ENCODE measurements around the gene ABHD17B.
"Not testable (repeated sequence)": the region's sequence is repeated elsewhere in the genome, so short reads cannot be mapped to it uniquely, and the experiment has no call there.

The ABHD17B gene

DNA sequence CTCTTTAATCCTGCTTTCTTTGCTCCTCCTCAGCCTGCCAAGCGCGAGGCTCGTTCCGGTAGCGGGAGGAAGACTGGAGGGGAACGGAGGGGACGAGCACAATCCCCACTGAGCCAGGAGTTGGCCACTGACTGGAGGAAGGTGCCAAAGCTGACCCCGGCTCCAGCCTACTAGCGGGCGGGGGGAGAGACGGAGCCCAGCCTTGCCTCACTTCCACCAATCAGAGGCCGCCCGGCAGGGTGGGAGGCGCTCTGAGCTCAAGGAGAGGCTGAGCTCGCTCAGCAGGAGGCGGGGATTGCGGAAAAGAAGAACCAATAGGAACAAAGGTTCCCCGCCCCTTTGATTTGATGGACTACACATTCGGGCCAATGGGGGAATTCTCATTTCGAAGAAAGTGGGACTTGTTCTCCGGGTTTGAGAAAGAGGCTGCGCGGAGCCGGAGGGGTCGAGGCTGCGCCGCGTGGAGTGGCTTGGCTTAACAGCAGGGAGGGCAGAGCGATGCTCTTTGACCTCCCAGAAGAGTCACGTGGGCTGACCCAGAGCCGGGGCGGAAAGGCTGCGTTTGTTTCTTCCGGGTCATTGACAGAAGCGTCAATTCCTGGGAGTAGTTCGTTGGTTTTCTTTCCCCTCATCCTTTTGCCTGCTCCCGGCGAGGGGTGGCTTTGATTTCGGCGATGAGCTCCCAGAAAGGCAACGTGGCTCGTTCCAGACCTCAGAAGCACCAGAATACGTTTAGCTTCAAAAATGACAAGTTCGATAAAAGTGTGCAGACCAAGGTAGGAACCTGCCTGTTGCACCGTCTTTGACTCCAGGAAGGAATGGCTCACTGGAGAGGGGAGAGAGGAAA lies at the start of gene ABHD17B, which contains the start of gene C9orf85:
ABHD17B (minus strand) TSS at position 133 of the 847 bp plus-strand sequence. CDS start 36,113 bp downstream, outside the sequence.
C9orf85 (plus strand) TSS at position 579 of the 847 bp plus-strand sequence; CDS start at position 675, 96 bp downstream.
- peak; percentile 88 to 98 (median 93) for DNase-seq

DNA sequence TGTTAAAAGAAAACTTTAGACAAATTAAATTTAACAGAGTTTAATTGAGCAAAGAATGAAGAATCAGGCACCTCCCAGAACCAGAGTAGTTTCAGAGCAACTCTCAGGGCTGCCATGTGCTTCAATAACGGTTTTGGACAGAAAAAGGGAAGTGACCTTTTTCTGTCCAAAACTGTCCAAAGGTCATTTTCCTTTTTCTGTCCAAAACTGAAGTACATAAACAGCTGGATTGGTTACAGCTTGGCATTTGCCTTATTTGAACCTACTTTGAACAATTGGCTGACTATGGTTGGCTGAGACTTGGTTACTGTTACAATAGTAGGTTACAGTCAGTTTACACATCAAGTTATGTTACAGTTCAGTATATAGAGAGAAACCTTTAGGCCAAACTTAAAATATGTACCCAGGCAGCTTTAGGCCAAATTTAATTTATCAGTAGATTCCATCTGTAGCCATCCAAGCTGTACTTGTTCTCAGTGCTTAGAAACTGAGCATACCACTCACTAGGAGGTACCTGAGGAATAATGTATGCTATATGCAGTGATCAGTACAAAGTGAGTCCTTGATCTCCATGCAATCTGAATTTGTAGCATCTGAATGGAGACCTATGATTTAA lies 44.4 kb upstream of the ABHD17B start:
- DNase-seq: no peak

DNA sequence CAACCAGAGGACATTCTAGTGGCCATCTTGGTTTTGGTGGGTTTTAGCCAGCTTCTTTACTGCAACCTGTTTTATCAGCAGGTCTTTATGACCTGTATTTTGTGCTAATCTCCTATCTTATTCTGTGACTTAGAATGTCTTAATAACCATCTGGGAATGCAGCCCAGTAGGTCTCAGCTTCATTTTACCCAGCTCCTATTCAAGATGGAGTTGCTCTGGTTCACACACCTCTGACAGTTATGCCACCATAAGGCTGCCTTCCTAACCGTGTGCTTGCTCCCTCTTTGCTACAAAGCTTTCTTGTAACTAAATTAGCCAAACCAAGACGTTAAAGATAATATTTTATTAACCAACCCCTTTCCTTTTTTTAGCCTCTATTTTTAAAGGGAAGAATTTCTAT lies 43.7 kb upstream of the ABHD17B start:
- DNase-seq: not testable (repeated sequence)

DNA sequence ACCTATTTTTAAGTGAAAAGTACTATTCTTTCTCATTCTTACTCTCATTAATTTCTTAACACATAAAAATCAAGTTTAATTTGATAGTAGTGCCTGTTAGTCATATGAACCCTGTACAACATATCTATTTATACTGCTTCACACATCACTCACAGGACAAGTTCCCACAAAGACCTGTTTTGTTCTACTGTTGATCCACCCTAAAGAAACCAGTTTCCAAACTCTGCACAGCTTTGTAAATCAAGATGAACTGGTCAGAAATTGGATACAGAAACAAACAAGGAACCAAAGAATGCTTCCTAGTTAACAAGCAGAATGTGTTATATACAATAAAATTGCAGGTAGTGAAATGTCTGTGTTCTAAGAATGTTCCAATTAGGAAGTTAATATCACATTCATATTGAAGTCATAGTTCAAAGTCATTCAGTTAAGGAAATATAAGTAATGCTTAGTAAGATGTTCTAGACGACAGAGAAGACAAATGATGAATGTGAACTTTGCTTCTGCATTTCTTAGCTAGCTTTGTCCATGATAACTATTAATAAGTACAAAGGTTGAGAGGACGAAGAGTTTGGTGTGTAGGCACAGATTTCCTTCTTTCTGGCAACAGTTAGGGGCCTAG lies 33.9 kb upstream of the ABHD17B start:
- DNase-seq: no peak

DNA sequence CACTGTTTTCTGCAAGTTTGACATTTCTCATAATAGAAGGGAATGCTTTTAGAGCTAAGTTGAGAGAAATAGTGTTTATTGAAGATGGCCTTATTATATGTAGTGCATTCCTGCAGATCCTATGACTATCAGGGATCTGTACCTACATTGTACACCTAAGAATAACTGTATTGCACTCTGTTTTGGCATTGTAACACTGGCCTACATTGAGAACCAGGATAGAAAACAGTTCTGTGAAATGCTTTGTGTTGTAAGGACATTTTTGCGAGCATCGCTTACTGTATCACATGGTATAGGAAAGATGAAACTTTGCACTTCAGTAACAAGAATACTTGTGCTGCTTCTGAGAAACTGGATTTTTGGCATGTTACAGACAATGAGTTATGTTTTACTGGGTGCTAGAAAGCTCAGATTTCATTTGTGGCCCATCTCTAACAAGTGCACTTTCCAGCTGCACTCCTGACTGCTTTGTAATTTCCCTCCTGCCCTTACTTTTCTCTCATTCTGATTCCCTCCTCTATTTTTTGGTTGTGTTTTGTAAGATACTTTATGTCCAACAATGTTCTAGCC lies 31.1 kb upstream of the ABHD17B start:
- no peak for DNase-seq

DNA sequence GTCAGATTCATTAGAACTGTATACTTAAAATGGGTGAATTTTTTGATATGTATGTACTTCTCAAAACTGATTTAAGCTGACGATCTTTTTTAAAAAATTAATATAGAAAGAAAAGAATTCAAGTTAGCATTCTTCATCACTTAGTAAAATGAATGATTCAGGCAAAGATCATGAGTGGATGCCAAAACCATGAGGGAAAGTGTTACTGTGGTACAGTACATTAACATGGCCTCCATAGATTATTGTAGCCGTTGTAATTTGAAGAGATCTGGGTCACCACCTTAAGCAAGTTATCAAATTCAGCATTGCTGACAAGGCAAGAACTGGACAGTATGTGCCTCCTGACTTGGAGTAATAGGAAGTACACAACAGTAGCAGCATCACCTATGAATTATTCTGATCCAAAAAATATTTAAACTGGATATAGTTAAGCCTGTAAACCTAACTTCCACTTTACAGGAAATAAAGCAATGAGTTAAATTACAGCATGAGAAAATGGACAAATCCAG lies 30.1 kb upstream of the ABHD17B start:
- DNase-seq: no peak

DNA sequence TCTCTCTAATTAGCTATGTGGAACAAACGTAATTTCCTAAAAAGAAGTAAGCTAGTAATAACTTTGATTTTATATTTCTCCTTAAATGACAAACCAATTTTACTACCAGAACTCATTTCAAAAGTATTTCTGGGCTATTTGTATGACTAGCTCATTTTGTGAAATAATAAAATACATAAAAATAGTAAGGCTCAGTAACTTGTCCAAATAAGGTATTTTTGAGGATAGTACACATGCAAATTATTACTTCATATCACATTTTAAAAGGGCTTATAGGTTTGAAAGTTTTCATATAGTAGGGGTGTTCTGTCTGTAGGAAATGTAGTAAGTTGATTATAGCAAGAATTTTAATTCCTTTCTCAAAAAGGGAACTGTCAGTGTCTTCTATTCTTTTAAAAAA lies 26.9 kb upstream of the ABHD17B start:
- no peak for DNase-seq

DNA sequence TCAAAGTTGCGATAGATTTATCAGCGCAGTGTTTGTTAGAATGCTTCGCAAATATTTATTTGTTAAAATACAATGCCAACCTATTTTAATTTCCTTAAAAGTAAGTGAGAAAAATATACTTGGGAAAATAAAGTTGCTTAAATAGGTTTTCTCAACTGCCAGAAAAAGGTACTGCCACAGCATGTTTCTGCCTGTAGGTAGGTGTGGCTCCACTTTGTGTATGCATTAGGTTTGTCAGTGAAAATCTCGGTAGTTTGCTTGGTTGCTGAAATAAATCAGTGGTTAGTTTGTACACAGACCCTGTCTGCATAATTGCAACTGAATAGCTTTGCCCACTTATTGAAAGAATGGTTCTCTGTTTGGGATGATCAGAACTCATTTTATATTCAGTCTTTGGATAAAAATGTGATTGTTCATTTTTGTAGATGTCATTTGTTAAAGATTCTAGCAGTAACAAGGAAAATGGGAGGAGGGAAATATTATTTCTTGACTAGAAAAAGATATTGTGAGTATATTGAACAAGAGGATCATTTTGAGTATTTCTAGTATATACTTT lies 26.2 kb upstream of the ABHD17B start:
- no peak for DNase-seq

DNA sequence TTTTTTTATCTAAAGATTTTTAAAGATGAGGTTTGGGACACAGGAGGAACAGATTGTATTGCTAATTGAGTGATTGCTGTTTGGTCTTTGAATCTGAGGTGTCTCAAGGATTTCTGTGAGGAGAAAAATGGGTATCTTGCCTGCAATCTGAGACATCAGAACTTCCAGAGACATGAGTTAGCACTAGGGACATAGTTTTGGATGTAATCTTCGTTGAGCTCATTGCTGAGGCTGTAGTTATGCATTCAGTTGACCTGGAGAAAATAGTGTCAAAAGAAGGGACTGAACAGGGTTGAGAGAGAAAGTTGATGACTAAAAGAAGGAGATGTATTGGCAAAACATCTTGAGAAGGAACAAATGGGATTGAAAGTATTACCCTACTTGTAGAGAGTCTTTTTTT lies 25.1 kb upstream of the ABHD17B start:
- DNase-seq: no peak

DNA sequence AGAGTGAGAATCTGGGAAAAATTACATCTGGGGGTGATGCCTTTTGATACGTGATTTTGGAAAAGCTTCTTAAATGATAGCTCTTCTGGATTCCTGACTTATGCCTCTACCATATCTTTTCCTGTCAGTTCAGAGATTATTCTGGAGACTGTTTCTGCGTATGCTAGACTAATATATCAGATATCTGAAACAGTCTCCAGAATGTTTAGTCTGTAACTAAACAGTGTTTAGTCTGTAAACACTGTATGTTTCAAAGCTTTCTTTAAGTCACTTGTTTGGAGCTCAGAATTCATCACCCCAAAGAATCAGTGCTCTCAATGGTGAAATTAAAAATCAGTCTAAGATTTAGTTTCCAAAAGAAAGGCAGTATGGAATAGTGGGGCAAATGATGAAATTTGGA lies 20.2 kb upstream of the ABHD17B start:
- DNase-seq: no peak

DNA sequence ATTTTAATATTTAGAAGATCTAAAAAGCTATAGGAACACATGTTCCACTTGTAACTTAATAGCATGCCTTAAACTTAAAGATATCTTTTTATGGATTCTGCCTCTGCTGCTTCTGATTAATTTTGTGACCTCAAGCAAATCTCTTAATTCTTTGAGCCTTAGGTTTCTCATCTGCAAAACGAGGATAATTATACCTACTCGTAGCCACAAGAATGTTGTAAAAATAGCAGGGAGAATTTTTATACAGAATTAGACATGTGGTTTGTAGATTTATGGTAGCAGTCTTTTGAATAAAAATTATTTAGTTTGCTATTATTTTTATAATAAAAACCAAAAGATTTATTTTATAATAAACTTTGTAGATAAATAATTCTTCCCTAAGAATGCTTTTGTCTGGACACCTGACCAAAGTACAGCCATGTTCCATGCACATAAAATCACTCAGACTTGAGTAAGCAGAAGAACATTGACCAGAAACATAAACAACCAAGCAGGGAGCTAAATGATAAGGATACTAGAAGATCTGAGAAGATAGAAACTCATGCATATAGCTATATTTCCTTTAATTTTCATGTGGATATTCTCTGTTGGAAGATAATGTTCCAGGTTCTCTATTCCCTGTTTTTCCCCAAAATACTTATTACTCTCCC lies 18.9 kb upstream of the ABHD17B start:
- no peak for DNase-seq

DNA sequence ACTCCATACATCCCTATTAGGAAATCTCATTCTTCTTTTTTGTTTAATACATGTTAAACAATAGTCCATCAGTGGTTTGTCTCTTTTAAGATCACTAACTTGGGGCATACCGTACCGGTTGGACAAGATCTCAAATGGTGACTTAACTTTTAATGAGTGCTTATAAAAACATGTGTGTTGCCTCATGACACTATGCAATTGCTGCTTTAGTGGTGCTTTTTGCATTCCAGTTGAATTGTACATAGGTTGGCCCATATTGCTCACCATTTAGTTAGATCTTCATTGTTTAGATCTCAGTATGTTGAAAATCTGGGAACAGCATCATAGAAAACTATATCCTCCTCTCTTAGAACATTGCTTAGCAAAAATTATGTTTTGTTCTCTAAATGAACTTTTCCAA lies 18.2 kb upstream of the ABHD17B start:
- no peak for DNase-seq

DNA sequence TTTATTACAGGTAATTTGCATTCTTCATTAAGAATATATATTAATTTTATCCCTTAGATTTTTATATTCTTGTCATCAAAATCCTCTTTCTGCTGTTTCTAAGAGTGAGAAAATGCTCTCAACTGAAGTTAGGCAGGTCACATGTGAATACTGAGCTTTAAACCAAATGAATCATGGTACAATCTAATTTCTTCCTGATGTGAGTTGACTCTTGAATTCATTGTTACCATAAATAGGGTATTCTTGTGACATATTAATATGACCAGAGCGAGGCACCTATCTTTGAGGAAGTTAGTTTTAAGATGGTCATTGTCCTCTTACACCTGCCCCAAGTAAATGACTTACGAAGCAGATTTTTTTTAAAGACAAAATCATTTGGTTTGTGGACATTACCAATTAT lies 17.8 kb upstream of the ABHD17B start:
- DNase-seq: no peak

DNA sequence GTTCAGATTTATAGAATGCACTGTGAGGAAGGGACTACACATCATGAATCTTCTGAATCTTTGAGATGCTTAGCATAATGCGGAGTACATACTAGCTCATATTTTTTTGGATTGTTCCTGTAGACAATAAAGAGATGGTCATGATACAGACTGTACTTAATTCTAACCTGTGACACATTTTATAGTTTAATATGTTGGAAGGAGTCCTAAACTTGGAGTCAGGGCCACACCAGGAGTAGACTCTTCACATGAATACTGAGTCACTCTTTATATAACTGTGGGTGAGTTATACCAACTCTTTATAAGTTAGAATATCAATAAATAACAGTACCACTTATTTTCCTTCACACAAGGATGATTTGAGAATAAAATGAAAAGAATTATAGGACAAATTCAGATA lies 17.4 kb upstream of the ABHD17B start:
- DNase-seq: no peak

DNA sequence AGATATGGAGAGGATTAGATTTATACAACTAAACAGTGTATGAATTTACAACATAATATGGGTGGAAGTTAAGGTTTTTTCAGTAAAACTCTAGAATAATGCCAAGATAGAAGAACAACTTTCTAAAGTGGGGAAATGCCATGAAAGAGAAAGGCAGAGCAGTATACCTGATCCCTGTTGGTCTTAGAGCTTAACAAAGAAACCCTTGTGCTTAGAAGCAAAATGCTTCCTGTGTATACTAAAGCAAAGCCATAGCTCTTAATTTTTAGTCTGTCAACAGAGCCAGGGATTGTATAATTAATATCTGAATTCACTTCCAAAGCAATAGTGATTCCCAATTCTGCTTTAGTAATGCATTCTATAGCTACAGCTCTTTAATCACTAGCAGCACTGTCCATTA lies 14.8 kb upstream of the ABHD17B start:
- DNase-seq: no peak

DNA sequence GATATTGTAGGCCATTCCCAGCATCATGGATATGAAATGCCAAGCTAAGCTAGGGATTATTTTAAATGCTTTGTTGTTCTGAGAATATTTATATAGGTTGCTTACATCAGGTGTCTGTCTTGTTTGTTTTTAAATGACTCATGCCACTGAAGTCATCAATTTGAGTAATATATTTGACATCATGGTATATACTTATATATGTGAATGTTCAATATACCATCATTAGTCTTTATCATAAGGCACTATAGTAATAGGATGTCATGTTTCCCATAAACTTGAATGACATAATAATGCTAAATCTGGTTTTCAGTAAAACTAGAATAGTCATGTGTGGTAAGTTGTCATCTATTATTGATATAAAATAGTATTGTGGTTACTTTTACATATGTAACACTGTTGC lies 13.6 kb upstream of the ABHD17B start:
- DNase-seq: no peak

DNA sequence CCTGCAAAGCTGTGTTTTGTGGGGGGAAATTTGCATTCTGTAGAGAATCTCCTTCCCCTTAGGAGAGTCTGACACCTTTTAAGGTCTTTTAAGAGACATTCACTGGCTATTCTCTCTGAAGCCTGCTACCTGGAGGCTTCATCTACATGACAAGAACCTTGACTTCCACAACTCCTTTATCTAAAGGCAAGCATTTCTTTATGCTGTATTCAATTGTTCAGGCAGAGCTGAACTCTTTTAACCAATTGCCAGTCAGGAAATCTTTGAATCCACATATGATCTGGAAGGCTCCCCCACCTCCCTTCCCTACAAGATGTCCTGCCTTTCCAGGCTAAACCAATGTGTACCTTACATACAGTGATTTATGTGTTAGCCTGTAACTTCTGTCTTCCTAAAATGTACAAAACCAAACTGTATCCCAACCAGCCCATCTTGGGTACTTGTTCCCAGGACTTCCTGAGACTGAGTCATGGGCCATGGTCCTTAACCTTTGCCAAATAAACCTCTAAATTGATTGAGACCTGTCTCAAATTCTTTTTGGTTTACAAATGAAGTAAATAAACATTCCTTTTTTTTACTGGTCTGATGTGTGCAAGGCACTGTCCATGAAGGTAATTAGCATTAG lies 10.3 kb upstream of the ABHD17B start:
- no peak for DNase-seq

DNA sequence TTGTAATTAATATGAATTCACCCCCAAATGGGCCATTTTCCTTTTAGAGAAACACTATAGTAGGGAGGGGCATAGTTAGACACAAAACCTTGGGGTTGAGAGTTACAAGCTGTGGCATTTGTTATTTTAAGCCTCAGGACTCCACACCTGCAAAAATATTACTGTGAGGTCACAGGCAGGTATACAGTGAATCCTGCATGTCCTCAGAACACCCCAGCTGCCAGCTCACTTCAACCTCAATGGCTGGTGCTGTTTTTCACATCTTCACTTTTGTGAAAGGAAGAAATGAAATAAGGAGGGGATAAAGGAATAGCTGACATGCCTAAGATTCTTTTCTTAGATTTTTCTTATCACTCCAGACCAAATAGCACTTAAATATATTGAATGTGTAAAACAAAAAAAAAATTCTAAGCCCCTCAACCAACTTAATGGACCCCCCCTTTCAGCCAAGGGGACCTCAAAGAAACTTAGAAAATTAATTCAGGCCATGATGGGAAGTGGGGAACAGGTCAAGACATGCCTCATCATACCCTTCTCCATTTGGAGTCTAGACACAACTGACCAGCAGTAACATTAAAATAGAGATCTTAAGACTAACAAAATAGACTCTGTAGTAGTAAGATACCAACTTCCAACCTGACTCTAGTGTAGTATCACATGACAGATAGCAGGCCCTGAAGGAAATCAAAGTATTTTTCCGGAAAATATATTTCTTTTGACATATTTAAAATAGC lies 9.6 kb upstream of the ABHD17B start:
- no peak for DNase-seq

DNA sequence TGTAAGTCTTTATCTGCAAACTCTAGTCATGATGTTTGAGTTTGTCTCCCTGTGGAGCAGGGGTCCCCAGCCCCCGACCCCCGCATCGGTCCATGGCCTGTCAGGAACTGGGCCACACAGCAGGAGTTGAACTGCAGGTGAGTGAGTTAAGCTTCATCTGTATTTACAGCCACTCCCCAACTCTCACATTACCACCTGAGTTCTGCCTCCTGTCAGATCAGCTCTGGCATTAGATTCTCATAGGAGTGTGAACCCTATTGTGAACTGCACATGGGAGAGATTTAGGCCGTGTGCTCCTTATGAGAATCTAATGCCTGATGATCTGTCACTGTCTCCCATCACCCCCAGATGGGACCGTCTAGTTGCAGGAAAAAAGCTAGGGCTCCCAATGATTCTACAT lies 7.4 kb upstream of the ABHD17B start:
- DNase-seq: no peak

DNA sequence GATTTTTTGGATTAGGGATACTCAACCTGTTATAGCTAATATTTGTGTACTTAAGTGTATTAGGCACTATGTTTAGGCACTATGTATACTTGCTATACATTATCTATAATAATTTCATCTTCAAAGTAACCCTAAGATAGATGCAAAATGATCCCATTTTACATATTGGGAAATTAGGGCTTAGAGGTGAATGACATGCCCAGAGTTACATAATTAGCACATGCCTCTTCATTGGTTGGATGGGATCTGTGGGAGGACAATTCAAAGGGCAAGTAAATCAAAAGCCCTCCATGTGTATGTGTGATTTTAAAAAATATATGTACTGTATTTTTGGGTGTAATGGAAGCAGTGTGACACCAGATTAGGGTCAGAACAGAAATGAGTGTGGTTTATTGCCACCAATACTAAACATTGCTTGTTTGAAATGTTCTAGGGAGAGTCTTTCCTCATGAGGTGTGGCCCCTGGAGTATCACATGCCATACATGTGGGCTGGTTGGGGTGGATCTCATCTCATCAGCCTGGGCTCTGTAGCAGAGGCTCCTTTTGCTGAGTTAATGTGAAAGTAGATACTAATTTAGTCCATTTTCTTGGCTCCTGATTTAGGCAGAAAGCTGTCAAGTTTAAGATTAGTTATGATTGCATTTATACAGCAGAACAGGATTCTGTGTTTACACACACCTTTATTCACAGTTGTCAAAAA lies 6.0 kb upstream of the ABHD17B start:
- DNase-seq: no peak

DNA sequence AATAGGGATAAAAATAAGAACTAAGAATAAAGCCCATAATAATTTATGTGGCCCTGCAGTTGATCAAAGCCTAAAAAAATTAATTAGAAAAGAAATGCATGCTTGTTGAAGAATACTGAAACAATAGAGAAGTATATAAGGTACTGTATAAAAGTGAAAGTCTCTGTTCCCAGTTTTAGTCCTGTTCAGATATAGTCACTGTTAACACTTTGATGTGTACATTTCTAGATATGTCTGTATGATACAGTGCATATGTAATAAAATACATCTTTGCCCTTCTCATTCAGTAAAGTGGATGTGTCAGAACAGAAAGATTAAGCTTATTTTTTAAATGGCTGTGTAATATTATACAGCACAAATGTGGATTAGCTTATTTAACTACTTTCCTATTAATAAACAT lies 4.5 kb upstream of the ABHD17B start:
- DNase-seq: no peak
